WTC11 (cell line): ENCODE data around the gene CENATAC. TPM values are rescaled to one million over a fixed set of nuclear protein-coding genes. Genes with fewer than 3 reads are reported as not detected.
"Not testable (repeated sequence)": the region's sequence is repeated elsewhere in the genome, so short reads cannot be mapped to it uniquely, and the experiment has no call there.

Experiments used
- ATAC-seq: fragments of 200-7000 bp; cut with Tn5 transposase; 2 replicates; pipeline ENCODE4 v1.10.0; 2021; ENCODE audit warnings: mild to moderate bottlenecking, moderate library complexity
- CTCF ChIA-PET: fragments of 300-600 bp; sonication (Branson Sonifier 250); formaldehyde crosslinking; loops from one replicate; lab custom pipeline; 2021; ENCODE audit warnings: antibody characterized with exemption; lab: Charles Lee
- POLR2A ChIA-PET: fragments of 350-600 bp; sonication (Branson Sonifier 250); formaldehyde crosslinking; loops from one replicate; lab custom pipeline; 2021; ENCODE audit warnings: antibody characterized with exemption; lab: Charles Lee
- DNase-seq: peaks from one replicate; pipeline ENCODE4 v3.0.0; 2021; ENCODE audit warnings: low spot score
- H3K27ac Mint-ChIP-seq: 2 replicates; pipeline ENCODE4 v1.8.0; 2021; ENCODE audit warnings: mixed read lengths
- H3K27me3 Mint-ChIP-seq: 2 replicates; pipeline ENCODE4 v1.8.0; 2021; ENCODE audit warnings: low read depth, mild to moderate bottlenecking, moderate library complexity, mixed read lengths
- H3K36me3 Mint-ChIP-seq: 2 replicates; pipeline ENCODE4 v1.8.0; 2021; ENCODE audit warnings: mixed read lengths
- H3K4me1 Mint-ChIP-seq: 2 replicates; pipeline ENCODE4 v1.8.0; 2022; ENCODE audit warnings: mixed read lengths
- H3K4me3 Mint-ChIP-seq: 2 replicates; pipeline ENCODE4 v1.8.0; 2021; ENCODE audit warnings: mild to moderate bottlenecking, moderate library complexity, mixed read lengths
- H3K9me3 Mint-ChIP-seq: 2 replicates; pipeline ENCODE4 v1.8.0; 2021; ENCODE audit warnings: mixed read lengths
- CREB1 ChIP-seq: sonication (generic); formaldehyde crosslinking; IDR thresholded peaks from 2 replicates; pipeline ENCODE4 v1.8.0; 2023; ENCODE audit warnings: mild to moderate bottlenecking, missing genetic modification reagents
- FOXP1 ChIP-seq: sonication (generic); formaldehyde crosslinking; IDR thresholded peaks from 2 replicates; pipeline ENCODE4 v1.8.0; 2022; ENCODE audit warnings: missing genetic modification reagents, mild to moderate bottlenecking, moderate library complexity, borderline replicate concordance
- HMGA2 ChIP-seq: fragments of 250-450 bp; sonication (Bioruptor Pico); IDR thresholded peaks from 2 replicates; pipeline ENCODE4 v1.4.0; 2021; ENCODE audit warnings: mild to moderate bottlenecking, moderate library complexity
- IRF2 ChIP-seq: sonication (generic); formaldehyde crosslinking; IDR thresholded peaks from 2 replicates; pipeline ENCODE4 v1.8.0; 2022; ENCODE audit warnings: low read depth, missing genetic modification reagents, borderline replicate concordance
- JAZF1 ChIP-seq: fragments of 250-450 bp; sonication (Bioruptor Pico); IDR thresholded peaks from 2 replicates; pipeline ENCODE4 v1.9.0; 2021; ENCODE audit warnings: moderate library complexity, mild to moderate bottlenecking, inconsistent platforms
- MYBL2 ChIP-seq: sonication (generic); formaldehyde crosslinking; IDR thresholded peaks from 2 replicates; pipeline ENCODE4 v1.8.1; 2023; ENCODE audit warnings: mild to moderate bottlenecking, moderate library complexity, missing genetic modification reagents
- ZNF138 ChIP-seq: sonication (generic); formaldehyde crosslinking; conservative IDR thresholded peaks from 2 replicates; pipeline ENCODE4 v1.8.1; 2022; ENCODE audit warnings: mild to moderate bottlenecking, moderate library complexity, missing genetic modification reagents
- ZNF416 ChIP-seq: fragments of 250-450 bp; sonication (Bioruptor Pico); IDR thresholded peaks from 2 replicates; pipeline ENCODE4 v1.9.0; 2021; ENCODE audit warnings: mild to moderate bottlenecking, inconsistent platforms
- total RNA-seq: library from RNA; stranded (reverse); gene quantifications from 3 replicates; pipeline ENCODE4 v1.2.3, GENCODE V29; 2021
- TF ChIP-seq, protein P1 (sequence below): sonication (generic); formaldehyde crosslinking; IDR thresholded peaks from 2 replicates; pipeline ENCODE4 v1.8.1; 2023; ENCODE audit warnings: mild to moderate bottlenecking, missing genetic modification reagents, borderline replicate concordance
- TF ChIP-seq, protein P2 (sequence below): sonication (generic); formaldehyde crosslinking; IDR thresholded peaks from 2 replicates; pipeline ENCODE4 v1.8.1; 2023; ENCODE audit warnings: mild to moderate bottlenecking, missing genetic modification reagents
- TF ChIP-seq, protein P3 (sequence below): sonication (generic); formaldehyde crosslinking; conservative IDR thresholded peaks from 2 replicates; pipeline ENCODE4 v1.8.1; 2022; ENCODE audit warnings: mild to moderate bottlenecking, missing genetic modification reagents
- TF ChIP-seq, protein P4 (sequence below): sonication (generic); formaldehyde crosslinking; IDR thresholded peaks from 2 replicates; pipeline ENCODE4 v1.8.0; 2022; ENCODE audit warnings: missing genetic modification reagents
- TF ChIP-seq, protein P5 (sequence below): sonication (generic); formaldehyde crosslinking; IDR thresholded peaks from 2 replicates; pipeline ENCODE4 v1.8.0; 2023; ENCODE audit warnings: missing genetic modification reagents
- TF ChIP-seq, protein P6 (sequence below): sonication (generic); formaldehyde crosslinking; IDR thresholded peaks from 2 replicates; pipeline ENCODE4 v1.8.0; 2022; ENCODE audit warnings: mild to moderate bottlenecking, missing genetic modification reagents
- TF ChIP-seq, protein P7 (sequence below): sonication (generic); formaldehyde crosslinking; IDR thresholded peaks from 2 replicates; pipeline ENCODE4 v1.8.0; 2022; ENCODE audit warnings: mild to moderate bottlenecking, missing genetic modification reagents

The CENATAC gene
- total RNA-seq, 1 experiment from 2014 or later: 41.7 TPM

DNA sequence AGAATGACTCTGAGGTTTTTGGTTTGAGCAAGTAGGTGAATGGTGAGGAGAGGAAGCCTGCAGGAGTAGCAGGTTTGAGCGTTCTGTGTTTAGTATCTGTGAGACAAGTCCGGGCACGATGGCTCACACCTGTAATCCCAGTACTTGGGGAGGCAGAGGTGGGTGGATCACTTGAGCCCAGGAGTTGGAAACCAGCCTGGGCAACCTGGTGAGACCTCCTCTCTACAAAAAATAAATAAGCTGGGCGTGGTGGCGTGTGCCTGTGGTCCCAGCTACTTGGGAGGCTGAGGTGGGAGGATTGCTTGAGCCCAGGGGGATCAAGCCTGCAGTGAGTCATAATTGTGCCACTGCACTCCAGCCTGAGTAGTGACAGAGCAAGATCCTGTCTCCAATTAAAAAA, 9.7 kb upstream of the CENATAC start (continued):
- TF ChIP-seq, protein P1, sequence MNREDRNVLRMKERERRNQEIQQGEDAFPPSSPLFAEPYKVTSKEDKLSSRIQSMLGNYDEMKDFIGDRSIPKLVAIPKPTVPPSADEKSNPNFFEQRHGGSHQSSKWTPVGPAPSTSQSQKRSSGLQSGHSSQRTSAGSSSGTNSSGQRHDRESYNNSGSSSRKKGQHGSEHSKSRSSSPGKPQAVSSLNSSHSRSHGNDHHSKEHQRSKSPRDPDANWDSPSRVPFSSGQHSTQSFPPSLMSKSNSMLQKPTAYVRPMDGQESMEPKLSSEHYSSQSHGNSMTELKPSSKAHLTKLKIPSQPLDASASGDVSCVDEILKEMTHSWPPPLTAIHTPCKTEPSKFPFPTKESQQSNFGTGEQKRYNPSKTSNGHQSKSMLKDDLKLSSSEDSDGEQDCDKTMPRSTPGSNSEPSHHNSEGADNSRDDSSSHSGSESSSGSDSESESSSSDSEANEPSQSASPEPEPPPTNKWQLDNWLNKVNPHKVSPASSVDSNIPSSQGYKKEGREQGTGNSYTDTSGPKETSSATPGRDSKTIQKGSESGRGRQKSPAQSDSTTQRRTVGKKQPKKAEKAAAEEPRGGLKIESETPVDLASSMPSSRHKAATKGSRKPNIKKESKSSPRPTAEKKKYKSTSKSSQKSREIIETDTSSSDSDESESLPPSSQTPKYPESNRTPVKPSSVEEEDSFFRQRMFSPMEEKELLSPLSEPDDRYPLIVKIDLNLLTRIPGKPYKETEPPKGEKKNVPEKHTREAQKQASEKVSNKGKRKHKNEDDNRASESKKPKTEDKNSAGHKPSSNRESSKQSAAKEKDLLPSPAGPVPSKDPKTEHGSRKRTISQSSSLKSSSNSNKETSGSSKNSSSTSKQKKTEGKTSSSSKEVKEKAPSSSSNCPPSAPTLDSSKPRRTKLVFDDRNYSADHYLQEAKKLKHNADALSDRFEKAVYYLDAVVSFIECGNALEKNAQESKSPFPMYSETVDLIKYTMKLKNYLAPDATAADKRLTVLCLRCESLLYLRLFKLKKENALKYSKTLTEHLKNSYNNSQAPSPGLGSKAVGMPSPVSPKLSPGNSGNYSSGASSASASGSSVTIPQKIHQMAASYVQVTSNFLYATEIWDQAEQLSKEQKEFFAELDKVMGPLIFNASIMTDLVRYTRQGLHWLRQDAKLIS: no peak

DNA sequence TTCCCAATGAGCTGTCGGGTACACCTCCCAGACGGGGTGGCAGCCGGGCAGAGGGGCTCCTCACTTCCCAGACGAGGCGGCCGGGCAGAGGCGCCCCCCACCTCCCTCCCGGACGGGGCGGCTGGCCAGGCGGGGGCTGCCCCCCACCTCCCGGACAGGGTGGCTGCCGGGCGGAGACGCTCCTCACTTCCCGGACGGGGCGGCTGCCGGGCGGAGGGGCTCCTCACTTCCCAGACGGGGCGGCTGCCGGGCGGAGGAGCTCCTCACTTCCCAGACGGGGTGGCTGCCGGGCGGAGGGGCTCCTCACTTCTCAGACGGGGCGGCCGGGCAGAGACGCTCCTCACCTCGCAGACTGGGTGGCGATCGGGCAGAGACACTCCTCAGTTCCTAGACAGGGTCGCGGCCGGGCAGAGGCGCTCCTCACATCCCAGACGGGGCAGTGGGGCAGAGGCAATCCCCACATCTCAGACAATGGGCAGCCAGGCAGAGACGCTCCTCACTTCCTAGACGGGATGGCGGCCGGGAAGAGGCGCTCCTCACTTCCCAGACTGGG, 6.4 kb upstream of the CENATAC start:
- ATAC-seq, DNase-seq, POLR2A ChIA-PET, H3K4me3 Mint-ChIP-seq, H3K27ac Mint-ChIP-seq, CTCF ChIA-PET, H3K4me1 Mint-ChIP-seq, H3K27me3 Mint-ChIP-seq: not testable (repeated sequence)
- H3K36me3 Mint-ChIP-seq: peaks cover 31% of the 10 kb centered on the region
- peaks cover 10% of the 10 kb centered on the region for H3K9me3 Mint-ChIP-seq

DNA sequence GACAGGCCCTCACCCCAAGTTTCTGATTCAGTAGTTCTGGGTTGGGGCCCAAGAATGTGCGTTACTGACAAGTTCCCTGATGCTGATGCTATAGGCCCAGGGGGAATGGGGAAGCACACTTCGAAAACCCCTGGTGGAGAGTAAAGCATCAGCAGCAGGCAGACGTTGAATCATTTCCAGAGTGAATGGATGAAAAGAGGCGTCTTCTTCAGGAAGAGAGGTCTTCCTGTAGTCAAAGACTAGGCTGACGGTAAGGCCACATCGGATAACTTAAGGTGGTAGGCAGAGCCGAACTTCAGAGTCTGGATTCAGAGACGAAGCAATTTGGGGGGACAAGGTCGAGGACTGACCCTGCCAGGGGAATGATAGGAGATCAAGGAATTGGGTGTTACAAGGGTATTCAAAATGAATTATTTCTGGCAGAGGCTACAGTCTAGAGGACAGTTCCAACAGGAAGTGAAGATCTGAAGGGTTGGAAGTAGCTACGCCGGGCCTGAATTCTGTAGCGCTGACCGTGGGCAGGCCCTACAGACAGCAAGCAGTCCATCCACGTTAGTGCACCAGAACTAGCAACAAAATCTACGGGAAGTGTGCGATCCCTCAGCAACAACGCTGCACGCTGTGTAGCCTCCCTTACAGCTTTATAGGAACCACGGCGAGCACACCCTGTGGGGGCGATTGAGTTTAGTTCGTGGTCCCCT, 862 bp upstream of the CENATAC start:
- ATAC-seq (peak; percentile 8), DNase-seq (no peak)
- H3K27ac Mint-ChIP-seq: peak overlapping the region; percentile 98
- peaks cover 40% of the 10 kb centered on the region for H3K36me3 Mint-ChIP-seq
- H3K9me3 Mint-ChIP-seq: peaks cover 6% of the 10 kb centered on the region
- CTCF ChIA-PET: interaction anchor here (0.6 to 2.8 kb wide), 10 partner anchors 8 to 362 kb away, joined by 3 to 12 read pairs (median 4); partner anchors contain the start of gene UPK2
- H3K4me1 Mint-ChIP-seq: peaks cover 26% of the 10 kb centered on the region
- POLR2A ChIA-PET: interaction anchor here (0.5 to 1.5 kb wide), 5 partner anchors 12 to 362 kb away, joined by 3 to 7 read pairs (median 4); partner anchors contain the start of gene HYOU1
- H3K27me3 Mint-ChIP-seq: no peaks in the 10 kb centered on the region
- H3K4me3 Mint-ChIP-seq: peak overlapping the region; percentile 99
- TF ChIP-seq IRF2 (no peak), FOXP1 (CRISPR knock-in tag) (peak; percentile 24; the same call in 1 of the 2 replicates)

DNA sequence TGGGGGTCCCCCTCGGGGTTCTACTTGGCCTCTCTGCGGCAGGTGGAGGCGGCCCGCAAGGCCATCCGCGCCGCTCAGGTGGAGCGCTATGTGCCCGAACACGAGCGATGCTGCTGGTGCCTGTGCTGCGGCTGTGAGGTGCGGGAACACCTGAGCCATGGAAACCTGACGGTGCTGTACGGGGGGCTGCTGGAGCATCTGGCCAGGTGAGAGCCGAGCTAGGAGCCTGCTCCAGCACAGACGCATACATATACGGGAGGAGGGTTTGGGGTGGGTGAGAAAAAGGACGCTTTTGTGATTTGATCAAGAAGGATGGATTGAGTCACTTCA, 415 bp downstream of the CENATAC start:
- H3K4me3 Mint-ChIP-seq: peak overlapping the region; percentile 99
- DNase-seq (no peak), ATAC-seq (peak; percentile 40)
- H3K4me1 Mint-ChIP-seq: peaks cover 26% of the 10 kb centered on the region
- CTCF ChIA-PET: interaction anchor here (0.6 to 2.8 kb wide), 7 partner anchors 9 to 146 kb away, joined by 3 to 12 read pairs (median 3); partner anchors contain the start of genes HYOU1 and UPK2
- no peaks in the 10 kb centered on the region for H3K27me3 Mint-ChIP-seq
- POLR2A ChIA-PET: interaction anchor here (0.5 to 1.0 kb wide), 4 partner anchors 9 to 58 kb away, joined by 3 to 9 read pairs (median 4); partner anchors contain the start of gene HYOU1
- H3K27ac Mint-ChIP-seq: peak overlapping the region; percentile 98
- peaks cover 3% of the 10 kb centered on the region for H3K9me3 Mint-ChIP-seq
- H3K36me3 Mint-ChIP-seq: peaks cover 41% of the 10 kb centered on the region
- TF ChIP-seq, protein P2, sequence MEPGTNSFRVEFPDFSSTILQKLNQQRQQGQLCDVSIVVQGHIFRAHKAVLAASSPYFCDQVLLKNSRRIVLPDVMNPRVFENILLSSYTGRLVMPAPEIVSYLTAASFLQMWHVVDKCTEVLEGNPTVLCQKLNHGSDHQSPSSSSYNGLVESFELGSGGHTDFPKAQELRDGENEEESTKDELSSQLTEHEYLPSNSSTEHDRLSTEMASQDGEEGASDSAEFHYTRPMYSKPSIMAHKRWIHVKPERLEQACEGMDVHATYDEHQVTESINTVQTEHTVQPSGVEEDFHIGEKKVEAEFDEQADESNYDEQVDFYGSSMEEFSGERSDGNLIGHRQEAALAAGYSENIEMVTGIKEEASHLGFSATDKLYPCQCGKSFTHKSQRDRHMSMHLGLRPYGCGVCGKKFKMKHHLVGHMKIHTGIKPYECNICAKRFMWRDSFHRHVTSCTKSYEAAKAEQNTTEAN (CRISPR knock-in tag): no peak
- TF ChIP-seq HMGA2 (CRISPR knock-in tag) (no peak), ZNF416 (no peak), CREB1 (CRISPR knock-in tag) (no peak), MYBL2 (CRISPR knock-in tag) (no peak), ZNF138 (CRISPR knock-in tag) (peak; percentile 84; the same call in 1 of the 2 replicates), JAZF1 (no peak)
- TF ChIP-seq, protein P3, sequence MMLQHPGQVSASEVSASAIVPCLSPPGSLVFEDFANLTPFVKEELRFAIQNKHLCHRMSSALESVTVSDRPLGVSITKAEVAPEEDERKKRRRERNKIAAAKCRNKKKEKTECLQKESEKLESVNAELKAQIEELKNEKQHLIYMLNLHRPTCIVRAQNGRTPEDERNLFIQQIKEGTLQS (CRISPR knock-in tag): no peak
- TF ChIP-seq, protein P4, sequence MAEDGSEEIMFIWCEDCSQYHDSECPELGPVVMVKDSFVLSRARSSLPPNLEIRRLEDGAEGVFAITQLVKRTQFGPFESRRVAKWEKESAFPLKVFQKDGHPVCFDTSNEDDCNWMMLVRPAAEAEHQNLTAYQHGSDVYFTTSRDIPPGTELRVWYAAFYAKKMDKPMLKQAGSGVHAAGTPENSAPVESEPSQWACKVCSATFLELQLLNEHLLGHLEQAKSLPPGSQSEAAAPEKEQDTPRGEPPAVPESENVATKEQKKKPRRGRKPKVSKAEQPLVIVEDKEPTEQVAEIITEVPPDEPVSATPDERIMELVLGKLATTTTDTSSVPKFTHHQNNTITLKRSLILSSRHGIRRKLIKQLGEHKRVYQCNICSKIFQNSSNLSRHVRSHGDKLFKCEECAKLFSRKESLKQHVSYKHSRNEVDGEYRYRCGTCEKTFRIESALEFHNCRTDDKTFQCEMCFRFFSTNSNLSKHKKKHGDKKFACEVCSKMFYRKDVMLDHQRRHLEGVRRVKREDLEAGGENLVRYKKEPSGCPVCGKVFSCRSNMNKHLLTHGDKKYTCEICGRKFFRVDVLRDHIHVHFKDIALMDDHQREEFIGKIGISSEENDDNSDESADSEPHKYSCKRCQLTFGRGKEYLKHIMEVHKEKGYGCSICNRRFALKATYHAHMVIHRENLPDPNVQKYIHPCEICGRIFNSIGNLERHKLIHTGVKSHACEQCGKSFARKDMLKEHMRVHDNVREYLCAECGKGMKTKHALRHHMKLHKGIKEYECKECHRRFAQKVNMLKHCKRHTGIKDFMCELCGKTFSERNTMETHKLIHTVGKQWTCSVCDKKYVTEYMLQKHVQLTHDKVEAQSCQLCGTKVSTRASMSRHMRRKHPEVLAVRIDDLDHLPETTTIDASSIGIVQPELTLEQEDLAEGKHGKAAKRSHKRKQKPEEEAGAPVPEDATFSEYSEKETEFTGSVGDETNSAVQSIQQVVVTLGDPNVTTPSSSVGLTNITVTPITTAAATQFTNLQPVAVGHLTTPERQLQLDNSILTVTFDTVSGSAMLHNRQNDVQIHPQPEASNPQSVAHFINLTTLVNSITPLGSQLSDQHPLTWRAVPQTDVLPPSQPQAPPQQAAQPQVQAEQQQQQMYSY (CRISPR knock-in tag): no peak
- TF ChIP-seq, protein P5, sequence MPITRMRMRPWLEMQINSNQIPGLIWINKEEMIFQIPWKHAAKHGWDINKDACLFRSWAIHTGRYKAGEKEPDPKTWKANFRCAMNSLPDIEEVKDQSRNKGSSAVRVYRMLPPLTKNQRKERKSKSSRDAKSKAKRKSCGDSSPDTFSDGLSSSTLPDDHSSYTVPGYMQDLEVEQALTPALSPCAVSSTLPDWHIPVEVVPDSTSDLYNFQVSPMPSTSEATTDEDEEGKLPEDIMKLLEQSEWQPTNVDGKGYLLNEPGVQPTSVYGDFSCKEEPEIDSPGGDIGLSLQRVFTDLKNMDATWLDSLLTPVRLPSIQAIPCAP: 0 out of 2 replicates have a peak, but pooled peaks have one; percentile 13
- TF ChIP-seq, protein P6, sequence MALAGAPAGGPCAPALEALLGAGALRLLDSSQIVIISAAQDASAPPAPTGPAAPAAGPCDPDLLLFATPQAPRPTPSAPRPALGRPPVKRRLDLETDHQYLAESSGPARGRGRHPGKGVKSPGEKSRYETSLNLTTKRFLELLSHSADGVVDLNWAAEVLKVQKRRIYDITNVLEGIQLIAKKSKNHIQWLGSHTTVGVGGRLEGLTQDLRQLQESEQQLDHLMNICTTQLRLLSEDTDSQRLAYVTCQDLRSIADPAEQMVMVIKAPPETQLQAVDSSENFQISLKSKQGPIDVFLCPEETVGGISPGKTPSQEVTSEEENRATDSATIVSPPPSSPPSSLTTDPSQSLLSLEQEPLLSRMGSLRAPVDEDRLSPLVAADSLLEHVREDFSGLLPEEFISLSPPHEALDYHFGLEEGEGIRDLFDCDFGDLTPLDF (CRISPR knock-in tag): no peak
- TF ChIP-seq, protein P7, sequence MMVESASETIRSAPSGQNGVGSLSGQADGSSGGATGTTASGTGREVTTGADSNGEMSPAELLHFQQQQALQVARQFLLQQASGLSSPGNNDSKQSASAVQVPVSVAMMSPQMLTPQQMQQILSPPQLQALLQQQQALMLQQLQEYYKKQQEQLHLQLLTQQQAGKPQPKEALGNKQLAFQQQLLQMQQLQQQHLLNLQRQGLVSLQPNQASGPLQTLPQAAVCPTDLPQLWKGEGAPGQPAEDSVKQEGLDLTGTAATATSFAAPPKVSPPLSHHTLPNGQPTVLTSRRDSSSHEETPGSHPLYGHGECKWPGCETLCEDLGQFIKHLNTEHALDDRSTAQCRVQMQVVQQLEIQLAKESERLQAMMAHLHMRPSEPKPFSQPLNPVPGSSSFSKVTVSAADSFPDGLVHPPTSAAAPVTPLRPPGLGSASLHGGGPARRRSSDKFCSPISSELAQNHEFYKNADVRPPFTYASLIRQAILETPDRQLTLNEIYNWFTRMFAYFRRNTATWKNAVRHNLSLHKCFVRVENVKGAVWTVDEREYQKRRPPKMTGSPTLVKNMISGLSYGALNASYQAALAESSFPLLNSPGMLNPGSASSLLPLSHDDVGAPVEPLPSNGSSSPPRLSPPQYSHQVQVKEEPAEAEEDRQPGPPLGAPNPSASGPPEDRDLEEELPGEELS: no peak
